ENCODE measurements around the gene UBE2V1.

DNA sequence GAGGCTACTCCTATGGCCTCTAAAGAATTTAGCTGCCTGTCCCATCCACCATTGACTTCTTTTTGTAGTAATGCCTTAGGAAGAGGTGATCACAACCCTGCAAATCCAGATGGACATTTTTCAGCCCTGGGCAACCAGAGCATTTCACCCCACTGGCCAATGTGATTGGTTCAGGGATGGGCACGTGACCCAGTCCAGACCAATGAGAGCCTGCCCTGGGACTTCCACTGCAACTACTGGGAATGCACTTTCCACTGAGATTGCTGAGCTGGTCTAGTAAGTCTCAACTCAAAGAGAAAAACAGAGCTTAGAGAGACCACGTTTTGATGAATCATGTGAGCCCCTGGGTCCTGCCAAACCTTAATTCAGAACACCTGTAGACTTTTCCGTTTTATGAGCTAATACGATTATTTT lies 8.9 kb upstream of the UBE2V1 start:
- TF ChIP-seq, protein P1, sequence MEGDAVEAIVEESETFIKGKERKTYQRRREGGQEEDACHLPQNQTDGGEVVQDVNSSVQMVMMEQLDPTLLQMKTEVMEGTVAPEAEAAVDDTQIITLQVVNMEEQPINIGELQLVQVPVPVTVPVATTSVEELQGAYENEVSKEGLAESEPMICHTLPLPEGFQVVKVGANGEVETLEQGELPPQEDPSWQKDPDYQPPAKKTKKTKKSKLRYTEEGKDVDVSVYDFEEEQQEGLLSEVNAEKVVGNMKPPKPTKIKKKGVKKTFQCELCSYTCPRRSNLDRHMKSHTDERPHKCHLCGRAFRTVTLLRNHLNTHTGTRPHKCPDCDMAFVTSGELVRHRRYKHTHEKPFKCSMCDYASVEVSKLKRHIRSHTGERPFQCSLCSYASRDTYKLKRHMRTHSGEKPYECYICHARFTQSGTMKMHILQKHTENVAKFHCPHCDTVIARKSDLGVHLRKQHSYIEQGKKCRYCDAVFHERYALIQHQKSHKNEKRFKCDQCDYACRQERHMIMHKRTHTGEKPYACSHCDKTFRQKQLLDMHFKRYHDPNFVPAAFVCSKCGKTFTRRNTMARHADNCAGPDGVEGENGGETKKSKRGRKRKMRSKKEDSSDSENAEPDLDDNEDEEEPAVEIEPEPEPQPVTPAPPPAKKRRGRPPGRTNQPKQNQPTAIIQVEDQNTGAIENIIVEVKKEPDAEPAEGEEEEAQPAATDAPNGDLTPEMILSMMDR (IDR thresholded peaks at IDR 0.05) = no peak
- peak; percentile 50 for TF ChIP-seq TCF12 (IDR thresholded peaks at IDR 0.05)
- TF ChIP-seq RCOR1 (IDR thresholded peaks at IDR 0.05; ENCODE audit: low read length) = no peak
- no peak for TF ChIP-seq TAF1 (IDR thresholded peaks at IDR 0.05; ENCODE audit: borderline replicate concordance, low read depth, low read length)
- TF ChIP-seq EZH2phosphoT487 (IDR thresholded peaks at IDR 0.05; ENCODE audit: borderline replicate concordance, low read depth) = no peak
- TF ChIP-seq POLR2AphosphoS5 (IDR thresholded peaks at IDR 0.05; ENCODE audit: low read depth, low read length) = no peak
- no peak for TF ChIP-seq RAD21 (IDR thresholded peaks at IDR 0.05; ENCODE audit: low read length)

Measured in SK-N-SH (cell line).